Peyer's patch (tissue), 4 donors: ENCODE measurements around the gene MUC6. TPM values are rescaled to one million over a fixed set of nuclear protein-coding genes. Genes with fewer than 3 reads are reported as not detected.
A peak's percentile ranks its signal among the peaks of the same experiment; 100 is the strongest.

Experiments
- DNase-seq, 3 donors: peaks; one replicate each; pipeline ENCODE4 v3.0.0-alpha.2; 2017 to 2019
- H3K27ac ChIP-seq, 4 donors: fragments of 200-600 bp; sonication (generic); one replicate each; pipeline ENCODE4 v1.5.1; 2016 to 2019
- H3K27me3 ChIP-seq, 2 donors: fragments of 200-600 bp; sonication (generic); one replicate each; pipeline ENCODE4 v1.5.1; 2019
- H3K36me3 ChIP-seq, 3 donors: fragments of 200-600 bp; sonication (generic); one replicate each; pipeline ENCODE4 v1.5.1; 2016 to 2019
- H3K4me1 ChIP-seq, 4 donors: fragments of 200-600 bp; sonication (generic); one replicate each; pipeline ENCODE4 v1.5.1; 2016 to 2019
- H3K4me3 ChIP-seq, 4 donors: fragments of 200-600 bp; sonication (generic); 1 replicate in 3 of 4; 2 replicates in 1 of 4; pipeline ENCODE4 v1.5.1; 2016 to 2019; ENCODE audit warnings: mild to moderate bottlenecking in 1 of 4
- H3K9me3 ChIP-seq, 4 donors: fragments of 200-600 bp; sonication (generic); one replicate each; pipeline ENCODE4 v1.5.1; 2016 to 2019; ENCODE audit warnings: mild to moderate bottlenecking in 1 of 4
- CTCF ChIP-seq, 6 experiments: fragments of 450-650 bp in 4 of 6; fragments of 200-600 bp in 2 of 6; sonication (generic) in 1 of 6; IDR thresholded peaks; one replicate each; pipeline ENCODE4 v1.5.1; 2017 to 2019; ENCODE audit warnings: antibody characterized with exemption in 6 of 6, mild to moderate bottlenecking in 3 of 6, moderate library complexity in 1 of 6
- POLR2A ChIP-seq, 2 donors: fragments of 450-650 bp; IDR thresholded peaks; one replicate each; pipeline ENCODE4 v1.5.1; 2017; ENCODE audit warnings: antibody characterized with exemption in 2 of 2, mild to moderate bottlenecking in 2 of 2, moderate library complexity in 2 of 2
- total RNA-seq, 4 donors: library from RNA; depleted of rRNA; stranded (reverse); fragments of >200 nt; gene quantifications; one replicate each; pipeline ENCODE4 v1.1.0, GENCODE V29; 2016

MUC6 gene
- total RNA-seq: not detected

GRCh38 chr11:1036303-1036923 lies at the start of gene MUC6:
Gene MUC6 (minus strand): TSS chr11:1036718. CDS start chr11:1036655, 63 bp downstream.
- no peak within 1 kb of the TSS for H3K27ac ChIP-seq
- no peaks in the 10 kb centered on the region for H3K4me1 ChIP-seq
- DNase-seq: no peak
- no peak for TF ChIP-seq POLR2A (IDR thresholded peaks at IDR 0.05)
- TF ChIP-seq CTCF (IDR thresholded peaks at IDR 0.05): no peak
- H3K9me3 ChIP-seq: no peaks in the 10 kb centered on the region
- H3K4me3 ChIP-seq: no peak within 1 kb of the TSS
- no peaks in the 10 kb centered on the region for H3K27me3 ChIP-seq
- no peaks in the 10 kb centered on the region for H3K36me3 ChIP-seq

- no peak overlapping the region for H3K4me3 ChIP-seq
- H3K9me3 ChIP-seq: no peaks in the 10 kb centered on the region
- no peaks in the 10 kb centered on the region for H3K36me3 ChIP-seq
- H3K27ac ChIP-seq: no peak overlapping the region
- DNase-seq: no peak
- no peaks in the 10 kb centered on the region for H3K4me1 ChIP-seq
- TF ChIP-seq CTCF (IDR thresholded peaks at IDR 0.05) (no peak), POLR2A (IDR thresholded peaks at IDR 0.05) (no peak)
- no peaks in the 10 kb centered on the region for H3K27me3 ChIP-seq
Measured at GRCh38 chr11:1085440-1086170, 49.1 kb upstream of the MUC6 start.

GRCh38 chr11:1084561-1085439 lies 48.3 kb upstream of the MUC6 start:
- Histone ChIP-seq H3K36me3 (no peaks in the 10 kb centered on the region), H3K9me3 (no peaks in the 10 kb centered on the region), H3K27me3 (no peaks in the 10 kb centered on the region), H3K4me1 (no peaks in the 10 kb centered on the region), H3K27ac (no peak overlapping the region), H3K4me3 (no peak overlapping the region)
- TF ChIP-seq POLR2A (IDR thresholded peaks at IDR 0.05) (no peak), CTCF (IDR thresholded peaks at IDR 0.05) (no peak)
- DNase-seq: peak in 1 of 3 donors; percentile 49

GRCh38 chr11:1083621-1084551 lies 47.4 kb upstream of the MUC6 start:
- Histone ChIP-seq H3K27me3 (no peaks in the 10 kb centered on the region), H3K36me3 (no peaks in the 10 kb centered on the region), H3K27ac (no peak overlapping the region), H3K4me1 (no peaks in the 10 kb centered on the region), H3K9me3 (no peaks in the 10 kb centered on the region), H3K4me3 (no peak overlapping the region)
- TF ChIP-seq POLR2A (IDR thresholded peaks at IDR 0.05): no peak
- TF ChIP-seq CTCF (IDR thresholded peaks at IDR 0.05): no peak
- DNase-seq: peak in 1 of 3 donors; percentile 55
